HepG2 (cell line): ENCODE measurements around the gene NOC4L. TPM values are rescaled to one million over a fixed set of nuclear protein-coding genes. Genes with fewer than 3 reads are reported as not detected.

Experiments
- MZF1 ChIP-seq: sonication (generic); formaldehyde crosslinking; IDR thresholded peaks from 2 replicates; pipeline ENCODE4 v1.8.1; 2023; ENCODE audit warnings: mild to moderate bottlenecking, missing genetic modification reagents, borderline replicate concordance
- RAD51 ChIP-seq: fragments of 450-650 bp; IDR thresholded peaks from 2 replicates; pipeline ENCODE4 v1.6.1; 2016; ENCODE audit warnings: borderline replicate concordance
- RARA ChIP-seq: IDR thresholded peaks from 2 replicates; pipeline ENCODE4 v1.6.1; 2016; ENCODE audit warnings: missing genetic modification reagents, missing compliant biosample characterization
- RELA ChIP-seq: sonication (generic); formaldehyde crosslinking; IDR thresholded peaks from 2 replicates; pipeline ENCODE4 v1.4.0; 2020; ENCODE audit warnings: missing genetic modification reagents
- THAP11 ChIP-seq: IDR thresholded peaks from 2 replicates; pipeline ENCODE4 v1.6.1; 2016; ENCODE audit warnings: missing biosample characterization, missing genetic modification reagents
- TSC22D2 ChIP-seq: sonication (generic); formaldehyde crosslinking; IDR thresholded peaks from 2 replicates; pipeline ENCODE4 v1.5.1; 2020; ENCODE audit warnings: missing genetic modification reagents, mild to moderate bottlenecking, borderline replicate concordance
- ZNF24 ChIP-seq: fragments of 450-650 bp; IDR thresholded peaks from 2 replicates; pipeline ENCODE4 v1.6.1; 2017; ENCODE audit warnings: antibody characterized with exemption, mild to moderate bottlenecking
- ZNF251 ChIP-seq: sonication (generic); formaldehyde crosslinking; IDR thresholded peaks from 2 replicates; pipeline ENCODE4 v1.9.0; 2021; ENCODE audit warnings: mild to moderate bottlenecking, missing genetic modification reagents
- ZNF615 ChIP-seq: sonication (generic); formaldehyde crosslinking; IDR thresholded peaks from 2 replicates; pipeline ENCODE4 v1.5.0; 2020; ENCODE audit warnings: mild to moderate bottlenecking, missing genetic modification reagents, borderline replicate concordance
- ZNF646 ChIP-seq: sonication (generic); formaldehyde crosslinking; IDR thresholded peaks from 2 replicates; pipeline ENCODE4 v1.9.0; 2021; ENCODE audit warnings: mild to moderate bottlenecking, missing genetic modification reagents
- ZNF773 ChIP-seq: sonication (generic); formaldehyde crosslinking; IDR thresholded peaks from 2 replicates; pipeline ENCODE4 v1.4.0; 2020; ENCODE audit warnings: missing genetic modification reagents, borderline replicate concordance
- ZNF776 ChIP-seq: sonication (generic); formaldehyde crosslinking; IDR thresholded peaks from 2 replicates; pipeline ENCODE4 v1.4.0; 2020; ENCODE audit warnings: mild to moderate bottlenecking, missing genetic modification reagents
- polyA plus RNA-seq, 8 experiments: library from polyadenylated mRNA; depleted of rRNA in 3 of 8; stranded (reverse) in 7 of 8; unstranded in 1 of 8; fragments of >200 nt; fragmentation: Illumina TruSeq in 4 of 8; extraction: Trizol in 4 of 8; gene quantifications; 2 replicates each; pipeline versions ENCODE4 v1.2.1 to v1.2.3, GENCODE V29; 2011 to 2016; ENCODE audit warnings: low read depth in 4 of 8, missing spikeins in 1 of 8, mixed read lengths in 1 of 8; ENCODE audit not compliant: insufficient read depth in 1 of 8
- total RNA-seq, 5 experiments: library from RNA; depleted of rRNA; stranded (reverse); fragments of >200 nt; fragmentation: Illumina TruSeq; extraction: Trizol; gene quantifications; 2 replicates each; pipeline ENCODE4 v1.2.3, GENCODE V29; 2016; ENCODE audit warnings: low read depth in 1 of 5
- TF ChIP-seq, protein P1 (sequence below), 2 experiments: IDR thresholded peaks; 2 replicates each; pipeline ENCODE4 v1.6.1; 2011 to 2012; ENCODE audit warnings: low read length in 2 of 2, borderline replicate concordance in 1 of 2, low read depth in 1 of 2, mild to moderate bottlenecking in 1 of 2, moderate library complexity in 1 of 2
- TF ChIP-seq, protein P2 (sequence below): sonication (generic); formaldehyde crosslinking; IDR thresholded peaks from 2 replicates; pipeline ENCODE4 v1.5.0; 2020; ENCODE audit warnings: mild to moderate bottlenecking, missing genetic modification reagents
- TF ChIP-seq, protein P3 (sequence below): sonication (generic); formaldehyde crosslinking; IDR thresholded peaks from 2 replicates; pipeline ENCODE4 v1.4.0; 2020; ENCODE audit warnings: missing genetic modification reagents

The NOC4L gene
- total and polyA plus RNA-seq, 2 of the 13 experiments (the other 11 are each of a cell fraction or from before 2014, with no cell fraction given), result 4.3 to 14.6 TPM

DNA sequence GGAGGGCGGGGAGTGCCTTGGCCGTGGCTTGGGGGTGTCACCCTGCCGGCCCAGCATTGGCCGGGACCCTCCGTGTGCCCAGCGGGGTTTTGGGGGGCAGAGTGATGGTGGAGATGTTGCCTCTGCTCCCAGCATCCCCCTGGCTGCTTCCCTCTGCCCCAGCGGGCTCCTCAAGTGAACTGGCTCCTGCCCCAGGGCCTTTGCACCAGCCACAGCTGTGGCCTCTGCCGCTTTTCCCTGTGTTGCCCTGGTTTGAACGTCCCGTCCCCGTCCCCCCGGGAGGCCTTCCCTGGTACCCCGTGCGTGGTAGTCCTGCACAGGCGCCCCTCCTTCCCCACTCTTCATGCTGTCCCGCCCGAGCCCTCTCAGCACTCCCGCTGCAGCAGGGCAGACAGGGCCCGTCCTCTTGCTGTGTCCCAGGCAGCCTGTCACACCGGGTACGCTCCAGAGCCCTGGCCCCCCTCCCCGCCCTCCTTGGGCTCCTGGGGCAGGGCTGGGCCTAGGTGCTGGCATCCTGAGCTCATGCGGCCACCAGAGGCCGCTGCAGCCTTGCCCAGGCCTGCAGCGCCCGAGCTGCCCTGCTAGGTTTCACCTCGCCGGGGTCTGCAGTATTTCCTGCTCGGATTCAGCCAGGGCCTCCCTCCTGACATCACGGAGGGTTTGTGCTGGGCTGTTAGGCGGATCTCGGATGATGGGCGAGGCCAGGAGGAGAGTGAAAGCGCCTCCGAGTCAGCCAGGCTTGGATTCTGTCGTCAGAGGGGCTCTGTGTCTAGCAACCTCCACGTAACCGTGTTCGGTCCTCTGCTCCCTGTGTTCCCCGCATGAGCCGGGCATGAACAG is 9.5 kb downstream of the NOC4L start (continued):
- TF ChIP-seq, protein P1, sequence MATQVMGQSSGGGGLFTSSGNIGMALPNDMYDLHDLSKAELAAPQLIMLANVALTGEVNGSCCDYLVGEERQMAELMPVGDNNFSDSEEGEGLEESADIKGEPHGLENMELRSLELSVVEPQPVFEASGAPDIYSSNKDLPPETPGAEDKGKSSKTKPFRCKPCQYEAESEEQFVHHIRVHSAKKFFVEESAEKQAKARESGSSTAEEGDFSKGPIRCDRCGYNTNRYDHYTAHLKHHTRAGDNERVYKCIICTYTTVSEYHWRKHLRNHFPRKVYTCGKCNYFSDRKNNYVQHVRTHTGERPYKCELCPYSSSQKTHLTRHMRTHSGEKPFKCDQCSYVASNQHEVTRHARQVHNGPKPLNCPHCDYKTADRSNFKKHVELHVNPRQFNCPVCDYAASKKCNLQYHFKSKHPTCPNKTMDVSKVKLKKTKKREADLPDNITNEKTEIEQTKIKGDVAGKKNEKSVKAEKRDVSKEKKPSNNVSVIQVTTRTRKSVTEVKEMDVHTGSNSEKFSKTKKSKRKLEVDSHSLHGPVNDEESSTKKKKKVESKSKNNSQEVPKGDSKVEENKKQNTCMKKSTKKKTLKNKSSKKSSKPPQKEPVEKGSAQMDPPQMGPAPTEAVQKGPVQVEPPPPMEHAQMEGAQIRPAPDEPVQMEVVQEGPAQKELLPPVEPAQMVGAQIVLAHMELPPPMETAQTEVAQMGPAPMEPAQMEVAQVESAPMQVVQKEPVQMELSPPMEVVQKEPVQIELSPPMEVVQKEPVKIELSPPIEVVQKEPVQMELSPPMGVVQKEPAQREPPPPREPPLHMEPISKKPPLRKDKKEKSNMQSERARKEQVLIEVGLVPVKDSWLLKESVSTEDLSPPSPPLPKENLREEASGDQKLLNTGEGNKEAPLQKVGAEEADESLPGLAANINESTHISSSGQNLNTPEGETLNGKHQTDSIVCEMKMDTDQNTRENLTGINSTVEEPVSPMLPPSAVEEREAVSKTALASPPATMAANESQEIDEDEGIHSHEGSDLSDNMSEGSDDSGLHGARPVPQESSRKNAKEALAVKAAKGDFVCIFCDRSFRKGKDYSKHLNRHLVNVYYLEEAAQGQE (IDR thresholded peaks at IDR 0.05; ENCODE audit: borderline replicate concordance in 1 of 2, low read depth in 1 of 2, low read length in 2 of 2), result no peak
- TF ChIP-seq ZNF251 (CRISPR knock-in tag) (no peak), THAP11 (CRISPR knock-in tag) (no peak), RELA (CRISPR knock-in tag) (no peak), ZNF615 (CRISPR knock-in tag) (no peak), ZNF776 (no peak), RAD51 (no peak), RARA (0 out of 2 replicates have a peak, but pooled peaks have one; percentile 13), TSC22D2 (CRISPR knock-in tag) (no peak), ZNF24 (no peak), MZF1 (CRISPR knock-in tag) (no peak), ZNF646 (peak; percentile 55; the same call in 1 of the 2 replicates), ZNF773 (CRISPR knock-in tag) (no peak)
- TF ChIP-seq, protein P2, sequence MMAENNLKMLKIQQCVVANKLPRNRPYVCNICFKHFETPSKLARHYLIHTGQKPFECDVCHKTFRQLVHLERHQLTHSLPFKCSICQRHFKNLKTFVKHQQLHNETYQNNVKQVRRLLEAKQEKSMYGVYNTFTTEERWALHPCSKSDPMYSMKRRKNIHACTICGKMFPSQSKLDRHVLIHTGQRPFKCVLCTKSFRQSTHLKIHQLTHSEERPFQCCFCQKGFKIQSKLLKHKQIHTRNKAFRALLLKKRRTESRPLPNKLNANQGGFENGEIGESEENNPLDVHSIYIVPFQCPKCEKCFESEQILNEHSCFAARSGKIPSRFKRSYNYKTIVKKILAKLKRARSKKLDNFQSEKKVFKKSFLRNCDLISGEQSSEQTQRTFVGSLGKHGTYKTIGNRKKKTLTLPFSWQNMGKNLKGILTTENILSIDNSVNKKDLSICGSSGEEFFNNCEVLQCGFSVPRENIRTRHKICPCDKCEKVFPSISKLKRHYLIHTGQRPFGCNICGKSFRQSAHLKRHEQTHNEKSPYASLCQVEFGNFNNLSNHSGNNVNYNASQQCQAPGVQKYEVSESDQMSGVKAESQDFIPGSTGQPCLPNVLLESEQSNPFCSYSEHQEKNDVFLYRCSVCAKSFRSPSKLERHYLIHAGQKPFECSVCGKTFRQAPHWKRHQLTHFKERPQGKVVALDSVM (CRISPR knock-in tag), result no peak; the same call in 1 of the 2 replicates
- TF ChIP-seq, protein P3, sequence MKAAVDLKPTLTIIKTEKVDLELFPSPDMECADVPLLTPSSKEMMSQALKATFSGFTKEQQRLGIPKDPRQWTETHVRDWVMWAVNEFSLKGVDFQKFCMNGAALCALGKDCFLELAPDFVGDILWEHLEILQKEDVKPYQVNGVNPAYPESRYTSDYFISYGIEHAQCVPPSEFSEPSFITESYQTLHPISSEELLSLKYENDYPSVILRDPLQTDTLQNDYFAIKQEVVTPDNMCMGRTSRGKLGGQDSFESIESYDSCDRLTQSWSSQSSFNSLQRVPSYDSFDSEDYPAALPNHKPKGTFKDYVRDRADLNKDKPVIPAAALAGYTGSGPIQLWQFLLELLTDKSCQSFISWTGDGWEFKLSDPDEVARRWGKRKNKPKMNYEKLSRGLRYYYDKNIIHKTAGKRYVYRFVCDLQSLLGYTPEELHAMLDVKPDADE (CRISPR knock-in tag), result no peak
